Urinary bladder (tissue), 4 donors: Measurements from ENCODE around the gene GNG7. TPM values are rescaled to one million over a fixed set of nuclear protein-coding genes. Genes with fewer than 3 reads are reported as not detected.
"Not testable (repeated sequence)": the region's sequence is repeated elsewhere in the genome, so short reads cannot be mapped to it uniquely, and the experiment has no call there.

Experiments used
- DNase-seq: peaks from one replicate; pipeline ENCODE4 v3.0.0-alpha.2; 2015; ENCODE audit errors: extremely low spot score
- H3K27ac ChIP-seq: one replicate; pipeline ENCODE4 v1.5.1; 2013; ENCODE audit warnings: low read depth, mild to moderate bottlenecking, moderate library complexity
- H3K36me3 ChIP-seq: one replicate; pipeline ENCODE4 v1.6.1; 2013; ENCODE audit warnings: mild to moderate bottlenecking, moderate library complexity; ENCODE audit not compliant: insufficient read depth
- H3K4me1 ChIP-seq: one replicate; pipeline ENCODE4 v1.6.1; 2013; ENCODE audit warnings: mild to moderate bottlenecking, moderate library complexity; ENCODE audit not compliant: insufficient read depth
- H3K4me3 ChIP-seq: one replicate; pipeline ENCODE4 v1.5.1; 2013; ENCODE audit warnings: low read depth, low read length
- WGBS: extraction: QIAGEN DNeasy Blood & Tissue Kit; methylation state at CpG from one replicate; pipeline ENCODE4 v1.1.7; 2013; 5-methylcytosine and 5-hydroxymethylcytosine counted together
- polyA plus RNA-seq: library from polyadenylated mRNA; stranded (reverse); fragments of 200-250 nt; gene quantifications from one replicate; pipeline ENCODE4 v1.2.3, GENCODE V29; 2013
- total RNA-seq: library from RNA; depleted of rRNA; stranded (reverse); fragments of >200 nt; gene quantifications from one replicate; pipeline ENCODE4 v1.2.3, GENCODE V29; 2014
- donor health status: healthy with polysubstance abuse.
- donor health status: healthy.

The GNG7 gene
- total and polyA plus RNA-seq, 2 donors, result 2.8 to 13.9 TPM

DNA sequence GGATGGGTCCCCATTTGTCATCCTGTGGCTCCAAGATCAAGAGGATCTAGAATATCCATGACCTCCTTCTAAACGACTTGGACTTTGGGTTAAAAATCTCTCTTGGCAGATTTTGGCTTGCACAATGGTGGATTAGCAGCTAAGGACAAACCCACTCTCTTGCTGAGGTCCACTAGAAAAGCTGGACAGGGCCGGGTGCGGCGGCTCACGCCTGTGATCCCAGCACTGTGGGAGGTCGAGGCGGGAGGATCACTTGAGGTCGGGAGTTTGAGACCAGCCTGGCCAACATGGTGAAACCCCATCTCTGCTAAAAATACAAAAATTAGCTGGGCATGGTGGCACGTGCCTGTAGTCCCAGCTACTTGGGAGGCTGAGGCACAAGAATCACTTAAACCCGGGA lies 172.6 kb downstream of the GNG7 start:
- WGBS, result 88% methylated on average over 10 of the region's 10 CpGs
- not testable (repeated sequence) for H3K27ac ChIP-seq, DNase-seq, H3K36me3 ChIP-seq, H3K4me3 ChIP-seq, H3K4me1 ChIP-seq

DNA sequence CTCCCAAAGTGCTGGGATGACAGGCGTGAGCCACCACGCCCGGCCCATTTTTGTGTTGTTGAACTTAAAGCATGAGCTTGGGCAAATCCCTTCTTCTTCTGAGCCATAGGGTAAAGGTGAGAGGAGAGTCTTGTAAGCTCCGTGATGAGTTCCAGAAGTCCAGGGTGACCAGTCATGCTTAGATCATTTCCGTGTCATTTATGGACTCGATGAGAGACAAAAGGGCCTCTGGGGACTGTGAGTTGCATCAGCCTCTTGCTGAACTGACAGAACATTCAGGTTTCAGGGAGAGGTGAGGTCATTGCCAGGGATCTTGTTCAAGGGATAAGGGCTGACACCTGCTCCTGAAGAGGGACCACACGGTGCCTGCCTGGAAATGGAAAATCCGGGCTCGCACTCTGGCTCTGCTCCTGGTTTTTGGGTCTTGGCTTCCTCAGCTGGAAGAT lies 173.0 kb downstream of the GNG7 start:
- DNase-seq, result no peak
- Histone ChIP-seq H3K27ac (no peak overlapping the region), H3K4me1 (no peaks in the 10 kb centered on the region), H3K4me3 (no peak overlapping the region), H3K36me3 (no peaks in the 10 kb centered on the region)
- 80% methylated on average over 9 of the region's 9 CpGs for WGBS

DNA sequence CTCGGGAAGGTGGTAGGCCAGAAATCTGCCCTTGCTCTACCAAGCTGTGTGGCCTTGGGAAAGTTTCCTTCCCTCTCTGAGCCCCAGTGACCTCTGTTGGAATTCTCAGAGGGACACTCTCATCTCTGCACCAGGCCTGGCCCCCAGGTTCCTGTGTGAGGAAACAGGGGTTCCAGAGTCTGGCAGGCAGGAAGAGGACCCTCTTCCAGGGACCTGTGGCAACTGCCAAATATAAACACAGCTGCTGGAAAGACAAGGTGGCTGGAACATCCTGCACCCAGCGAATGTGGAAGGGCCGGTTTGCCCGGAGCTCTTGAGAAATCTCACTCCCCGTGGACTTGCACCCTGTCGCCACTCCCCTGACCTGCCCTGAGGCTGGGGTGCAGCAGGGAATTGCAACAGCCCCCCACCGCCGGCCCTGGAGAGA lies 173.8 kb downstream of the GNG7 start:
- H3K4me1 ChIP-seq, result no peaks in the 10 kb centered on the region
- H3K36me3 ChIP-seq, result no peaks in the 10 kb centered on the region
- WGBS, result 77% methylated on average over 8 of the region's 8 CpGs
- DNase-seq, result no peak
- no peak overlapping the region for H3K27ac ChIP-seq
- no peak overlapping the region for H3K4me3 ChIP-seq

DNA sequence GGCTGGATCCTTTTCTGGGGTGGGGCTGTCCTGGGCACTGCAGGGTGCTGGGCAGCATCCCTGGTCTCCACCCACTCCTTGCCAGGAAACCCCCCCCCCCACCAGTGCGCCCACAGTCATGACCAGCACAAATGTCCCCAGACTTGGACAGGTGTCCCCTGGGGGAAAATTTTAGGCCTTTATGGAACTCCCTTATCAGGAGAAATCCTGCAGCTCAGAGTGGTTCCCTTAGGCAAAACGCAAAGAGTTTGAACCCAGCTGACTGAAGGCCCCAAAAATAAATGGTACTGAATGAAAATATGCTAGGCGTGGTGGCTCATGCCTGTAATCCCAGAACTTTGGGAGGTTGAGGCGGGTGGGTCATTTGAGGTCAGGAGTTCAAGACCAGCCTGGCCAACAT lies 174.8 kb downstream of the GNG7 start:
- 88% methylated on average over 4 of the region's 4 CpGs for WGBS
- Histone ChIP-seq H3K27ac (no peak overlapping the region), H3K4me3 (no peak overlapping the region), H3K4me1 (no peaks in the 10 kb centered on the region), H3K36me3 (no peaks in the 10 kb centered on the region)
- no peak for DNase-seq

DNA sequence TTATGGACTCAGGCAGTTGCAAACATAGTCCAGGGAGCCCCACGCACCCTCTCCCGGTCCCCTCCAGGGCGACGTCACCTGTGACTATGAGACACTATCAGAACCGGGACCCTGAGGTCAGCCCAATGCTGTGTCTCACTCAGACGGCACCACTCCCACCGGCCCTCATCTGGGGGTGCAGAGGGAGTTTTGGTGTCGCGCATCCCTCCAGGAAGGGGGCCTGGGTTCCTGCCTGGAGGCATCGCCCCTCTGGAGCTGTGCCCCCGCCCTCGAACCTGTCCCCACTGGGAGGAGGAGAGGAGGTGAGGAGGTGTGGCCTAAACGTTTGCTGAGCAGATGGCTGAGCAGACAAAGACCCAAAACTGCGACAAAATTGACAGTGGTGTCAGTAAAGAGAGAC lies 175.3 kb downstream of the GNG7 start:
- no peak overlapping the region for H3K4me3 ChIP-seq
- 87% methylated on average over 13 of the region's 14 CpGs for WGBS
- H3K27ac ChIP-seq, result no peak overlapping the region
- no peaks in the 10 kb centered on the region for H3K4me1 ChIP-seq
- H3K36me3 ChIP-seq, result no peaks in the 10 kb centered on the region
- DNase-seq, result no peak

DNA sequence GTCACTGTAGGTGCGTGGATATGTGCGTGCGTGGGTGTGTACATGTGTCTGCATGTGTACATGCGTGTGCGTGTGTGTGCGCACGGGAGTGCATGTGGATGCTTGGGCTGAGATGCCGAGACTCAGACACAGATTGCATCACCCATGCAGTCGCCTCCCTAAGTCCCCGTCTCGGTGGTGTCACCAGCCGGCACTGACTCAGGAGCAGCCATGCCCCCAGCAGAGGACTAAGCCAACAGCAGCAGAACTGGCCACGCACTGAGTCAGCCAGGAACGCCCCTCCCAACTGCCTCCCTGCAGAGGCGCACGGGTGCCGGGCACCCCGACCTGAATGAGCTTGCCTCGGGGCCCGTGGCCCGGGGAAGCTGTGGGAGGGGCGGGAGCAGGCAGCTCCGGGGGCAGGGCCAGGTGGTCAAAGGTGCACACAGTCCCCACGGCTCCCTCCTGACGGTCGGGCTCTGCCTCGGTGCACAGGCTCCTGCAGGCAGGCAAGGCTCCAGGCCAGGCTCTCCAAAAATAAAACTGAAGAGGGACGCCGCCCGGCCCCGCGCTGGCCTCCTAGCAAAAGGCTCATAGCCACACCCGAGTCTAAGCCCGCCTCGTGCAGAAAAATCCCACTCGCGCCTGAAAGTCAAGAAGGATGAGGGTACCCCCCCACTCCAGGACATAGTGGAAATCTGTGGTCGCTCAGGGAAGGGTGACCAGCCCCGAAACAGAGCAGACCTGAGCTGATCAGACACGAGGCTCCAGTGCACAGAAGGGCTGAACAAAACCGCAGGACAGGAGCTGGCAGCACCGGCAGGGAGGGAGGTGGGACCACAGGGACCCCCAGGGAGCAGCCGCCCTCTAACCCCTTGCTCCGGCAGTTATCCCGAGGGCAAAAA lies 177.4 kb downstream of the GNG7 start:
- H3K4me1 ChIP-seq, result no peaks in the 10 kb centered on the region
- WGBS, result 58% methylated on average over 45 of the region's 45 CpGs
- H3K27ac ChIP-seq, result no peak overlapping the region
- no peak overlapping the region for H3K4me3 ChIP-seq
- DNase-seq, result no peak
- no peaks in the 10 kb centered on the region for H3K36me3 ChIP-seq

DNA sequence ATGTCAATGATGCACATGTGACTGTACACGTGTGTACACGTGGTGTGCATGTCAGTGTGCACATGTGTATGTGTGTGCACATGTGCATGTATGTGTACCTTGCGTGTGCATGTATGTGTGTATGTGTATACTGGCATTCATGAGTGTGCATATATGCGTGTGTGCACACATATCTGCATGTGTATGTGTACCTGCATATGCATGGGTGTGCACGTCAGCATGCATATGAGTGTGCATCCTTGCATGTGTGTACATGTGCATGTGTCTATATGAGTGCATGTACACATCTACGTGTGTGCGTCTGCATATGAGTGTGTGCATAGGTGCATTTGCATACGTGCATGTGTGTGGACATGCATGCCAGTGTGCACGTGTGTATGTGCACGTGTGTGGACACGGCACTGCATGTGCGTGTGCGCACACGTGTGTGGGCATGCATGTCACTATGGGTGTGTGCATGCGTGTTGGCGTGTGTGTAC lies 178.1 kb downstream of the GNG7 start:
- Histone ChIP-seq H3K36me3 (no peaks in the 10 kb centered on the region), H3K4me1 (no peaks in the 10 kb centered on the region), H3K4me3 (no peak overlapping the region), H3K27ac (no peak overlapping the region)
- WGBS, result 85% methylated on average over 16 of the region's 16 CpGs
- DNase-seq, result no peak

DNA sequence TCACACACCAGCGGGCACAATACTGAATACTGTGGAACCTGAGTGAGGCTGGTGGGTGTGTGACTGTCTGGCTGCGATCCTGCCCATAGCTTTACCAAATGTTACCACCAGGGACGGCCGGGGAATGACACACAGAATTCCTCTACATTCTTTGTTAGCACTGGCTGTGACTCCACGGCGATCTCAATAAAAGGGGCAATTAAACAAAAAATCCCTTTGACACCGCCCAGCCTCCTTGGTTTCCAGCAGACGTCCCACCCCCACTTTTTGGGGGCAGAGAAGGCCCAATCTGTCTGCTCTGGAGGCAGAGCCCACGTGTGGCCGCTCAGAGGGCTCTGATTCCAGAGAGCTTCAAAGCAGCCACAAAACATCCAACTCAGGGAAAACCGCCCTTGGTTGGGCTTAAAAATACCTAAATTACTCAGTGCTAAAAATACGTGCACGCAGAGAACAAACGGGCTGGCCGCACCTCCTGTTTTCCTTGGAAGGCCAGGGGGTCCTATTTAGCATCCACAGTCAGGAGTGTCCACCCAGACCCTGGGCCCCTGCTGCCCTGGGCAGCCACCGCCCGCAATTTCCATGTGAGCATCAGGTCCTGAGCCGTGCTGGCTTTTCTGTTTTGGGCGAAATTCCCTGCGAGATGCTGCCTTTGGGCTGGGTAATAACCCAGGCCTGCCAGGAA lies 178.7 kb downstream of the GNG7 start:
- WGBS, result 40% methylated on average over 20 of the region's 20 CpGs
- Histone ChIP-seq H3K36me3 (no peaks in the 10 kb centered on the region), H3K4me3 (no peak overlapping the region), H3K27ac (no peak overlapping the region), H3K4me1 (no peaks in the 10 kb centered on the region)
- no peak for DNase-seq

DNA sequence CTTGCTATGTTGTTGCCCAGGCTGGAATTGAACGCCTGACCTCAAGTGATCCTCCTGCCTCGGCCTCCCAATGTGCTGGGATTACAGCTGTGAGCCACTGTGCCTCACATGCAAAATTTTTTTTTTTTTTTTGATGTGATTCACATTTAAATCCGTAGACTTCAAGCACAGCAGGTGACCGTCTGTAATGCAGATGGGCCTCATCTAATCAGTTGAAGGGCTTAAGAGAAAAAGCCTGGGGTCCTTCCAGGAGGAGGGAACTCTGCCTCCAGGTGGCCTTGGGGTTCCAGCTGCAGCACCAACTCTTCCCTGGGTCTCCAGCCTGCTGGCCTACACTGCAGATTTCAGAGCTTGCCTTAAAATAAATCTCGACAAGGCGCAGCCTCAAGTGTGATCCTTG lies 183.0 kb downstream of the GNG7 start:
- H3K4me1 ChIP-seq, result no peaks in the 10 kb centered on the region
- no peak overlapping the region for H3K27ac ChIP-seq
- H3K4me3 ChIP-seq, result no peak overlapping the region
- DNase-seq, result no peak
- H3K36me3 ChIP-seq, result no peaks in the 10 kb centered on the region
- 93% methylated on average over 6 of the region's 6 CpGs for WGBS

DNA sequence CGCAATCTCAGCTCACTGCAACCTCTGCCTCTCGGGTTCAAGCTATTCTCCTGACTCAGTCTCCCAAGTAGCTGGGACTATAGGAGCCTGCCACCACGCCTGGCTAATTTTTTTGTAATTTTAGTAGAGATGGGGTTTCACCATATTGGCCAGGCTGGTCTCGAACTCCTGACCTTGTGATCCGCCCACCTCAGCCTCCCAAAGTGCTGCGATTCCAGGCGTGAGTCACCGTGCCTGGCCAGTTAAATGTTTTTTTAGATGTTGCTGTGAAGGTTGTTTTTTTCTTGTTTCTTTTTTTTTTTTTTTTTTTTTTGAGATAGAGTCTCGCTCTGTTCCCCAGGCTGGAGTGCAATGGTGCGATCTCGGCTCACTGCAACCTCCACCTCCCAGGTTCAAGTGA lies 183.6 kb downstream of the GNG7 start:
- WGBS, result 88% methylated on average over 11 of the region's 11 CpGs

DNA sequence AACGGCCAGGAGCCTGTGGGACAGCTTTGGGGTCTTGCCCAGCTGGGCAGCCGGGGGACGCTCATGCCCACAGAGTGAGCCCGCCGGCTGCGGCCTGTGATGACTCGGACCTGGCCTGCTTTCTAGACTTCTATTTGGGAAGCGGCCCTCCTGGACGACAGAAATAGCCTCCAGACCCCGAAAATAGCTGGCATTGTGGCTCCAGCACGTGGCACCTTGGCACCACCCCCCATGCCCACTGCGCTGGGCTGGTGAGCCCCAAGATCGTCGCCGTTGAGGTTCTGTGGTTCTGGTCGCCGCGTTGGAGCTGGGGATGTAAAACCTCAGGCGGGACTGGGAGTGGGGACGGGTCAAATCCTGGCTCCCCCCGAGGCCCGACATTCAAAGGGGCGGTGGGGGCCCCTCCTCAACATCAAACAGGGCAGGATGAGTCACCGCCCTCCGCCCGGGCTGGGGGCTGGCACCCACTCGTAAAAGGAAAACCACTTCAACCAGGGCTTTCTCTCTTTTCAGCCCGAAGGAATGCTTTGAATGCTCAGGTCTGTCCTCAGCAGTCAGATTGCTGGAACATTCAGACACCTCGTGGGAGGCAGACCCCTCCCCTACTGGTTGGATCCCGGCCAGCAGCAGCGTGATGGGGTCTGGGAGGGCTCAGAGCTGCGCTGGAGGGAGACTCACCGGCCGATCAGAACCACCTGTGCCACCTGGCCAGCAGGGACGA lies 184.5 kb downstream of the GNG7 start:
- Histone ChIP-seq H3K4me1 (no peaks in the 10 kb centered on the region), H3K4me3 (no peak overlapping the region), H3K36me3 (no peaks in the 10 kb centered on the region), H3K27ac (no peak overlapping the region)
- no peak for DNase-seq
- 59% methylated on average over 35 of the region's 35 CpGs for WGBS

More for the DNA sequence above, 183.6 kb downstream of the GNG7 start:
- H3K4me1 ChIP-seq, H3K36me3 ChIP-seq, H3K27ac ChIP-seq, H3K4me3 ChIP-seq, DNase-seq: not testable (repeated sequence)

DNA sequence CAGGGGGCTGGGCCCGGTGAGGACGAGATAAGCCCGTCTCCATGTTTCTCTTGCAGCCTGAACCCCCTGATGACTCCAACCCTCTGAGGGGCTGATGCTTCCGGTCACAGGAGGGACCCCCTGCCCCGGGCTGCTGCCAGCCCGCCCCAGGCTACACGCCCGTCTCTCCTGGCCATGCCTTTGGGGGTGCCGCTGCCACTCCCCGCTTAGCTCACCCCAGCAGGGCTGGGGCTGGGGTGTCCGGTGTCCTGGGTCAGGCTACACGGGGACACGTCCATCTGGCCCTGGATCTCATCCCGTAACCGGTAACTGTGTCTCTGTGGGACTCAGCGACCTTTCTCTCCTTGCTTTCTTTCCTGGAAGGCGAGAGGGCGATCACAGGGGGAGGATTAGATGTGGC lies 185.8 kb downstream of the GNG7 start:
- 86% methylated on average over 18 of the region's 18 CpGs for WGBS
- Histone ChIP-seq H3K36me3 (no peaks in the 10 kb centered on the region), H3K4me3 (no peak overlapping the region), H3K27ac (no peak overlapping the region), H3K4me1 (no peaks in the 10 kb centered on the region)
- DNase-seq, result no peak

DNA sequence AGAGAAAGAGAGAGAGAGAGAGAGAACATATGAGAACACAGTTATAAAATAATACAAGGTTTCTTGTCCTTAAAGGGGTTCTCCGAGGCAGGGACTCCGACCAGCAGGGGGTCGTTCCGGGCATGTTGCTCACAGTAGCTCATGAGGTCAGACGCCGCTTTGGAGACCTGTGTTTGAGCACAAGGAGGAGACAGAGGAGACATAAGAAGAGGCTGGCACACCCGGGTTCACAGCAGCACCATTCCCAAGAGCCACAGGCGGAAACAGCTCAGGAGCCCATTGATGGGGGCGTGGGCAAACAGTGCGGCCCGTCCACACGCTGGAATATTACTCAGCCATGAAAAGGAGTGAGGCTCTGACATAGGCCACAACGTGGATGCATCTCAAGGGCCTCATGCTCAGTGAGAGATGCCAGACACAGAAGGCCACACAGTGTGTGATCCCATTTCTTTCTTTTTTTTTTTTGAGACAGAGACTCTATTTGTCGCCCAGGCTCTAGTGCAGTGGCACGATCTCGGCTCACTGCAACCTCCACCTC lies 187.4 kb downstream of the GNG7 start:
- Histone ChIP-seq H3K4me1 (no peaks in the 10 kb centered on the region), H3K4me3 (no peak overlapping the region), H3K27ac (no peak overlapping the region), H3K36me3 (no peaks in the 10 kb centered on the region)
- 92% methylated on average over 16 of the region's 16 CpGs for whole genome bisulfite sequencing
- DNase-seq, result no peak
